CD4-positive, alpha-beta T cell treated with Interleukin-17A for 1 hour (primary cell): ENCODE results near the gene P2RX6.
A peak's percentile ranks its signal among the peaks of the same experiment; 100 is the strongest.
"Not testable (repeated sequence)": the region's sequence is repeated elsewhere in the genome, so short reads cannot be mapped to it uniquely, and the experiment has no call there.

Experiments
- DNase-seq: peaks from one replicate; pipeline ENCODE4 v3.0.0-alpha.2; 2020

Gene P2RX6

GRCh38 chr22:20995329-20996030 is 19.5 kb upstream of the P2RX6 start:
- no peak for DNase-seq

GRCh38 chr22:20996031-20996410 is 18.9 kb upstream of the P2RX6 start:
- no peak for DNase-seq

- no peak for DNase-seq
Measured at GRCh38 chr22:20996598-20997535, 18.1 kb upstream of the P2RX6 start.

GRCh38 chr22:20997536-20998257 is 17.3 kb upstream of the P2RX6 start:
- DNase-seq: no peak

- no peak for DNase-seq
Measured at GRCh38 chr22:20998411-20999336, 16.3 kb upstream of the P2RX6 start.

- DNase-seq: no peak
Measured at GRCh38 chr22:20999350-21000206, 15.4 kb upstream of the P2RX6 start.

GRCh38 chr22:21000207-21000986 is 14.6 kb upstream of the P2RX6 start:
- DNase-seq: no peak

- no peak for DNase-seq
Measured at GRCh38 chr22:21000987-21001600, 13.9 kb upstream of the P2RX6 start.

- DNase-seq: peak; percentile 96
Measured at GRCh38 chr22:21001601-21002325, 13.2 kb upstream of the P2RX6 start, which contains the start of gene THAP7. TSS of gene THAP7 (minus strand) at chr22:21002118. CDS start at chr22:21001911, 207 bp downstream.

GRCh38 chr22:21003782-21004181 is 11.2 kb upstream of the P2RX6 start:
- DNase-seq: no peak

- not testable (repeated sequence) for DNase-seq
Measured at GRCh38 chr22:21009208-21009607, 5.8 kb upstream of the P2RX6 start.

- DNase-seq: peak; percentile 29
Measured at GRCh38 chr22:21009638-21010425, 5.1 kb upstream of the P2RX6 start.

GRCh38 chr22:21010426-21011113 is 4.4 kb upstream of the P2RX6 start:
- no peak for DNase-seq

GRCh38 chr22:21012446-21013407 is 2.2 kb upstream of the P2RX6 start:
- DNase-seq: no peak

- no peak for DNase-seq
Measured at GRCh38 chr22:21013657-21014201, 1.2 kb upstream of the P2RX6 start.

- peak; percentile 92 for DNase-seq
Measured at GRCh38 chr22:21014202-21014725, 701 bp upstream of the P2RX6 start.
